Left ventricle myocardium inferior (tissue), 1 donor: ENCODE measurements around the gene THSD7A. TPM values are rescaled to one million over a fixed set of nuclear protein-coding genes. Genes with fewer than 3 reads are reported as not detected.

ENCODE experiments used
- DNase-seq: peaks from one replicate; pipeline ENCODE4 v3.0.0-alpha.2; 2020
- H3K27ac ChIP-seq: fragments of 200-600 bp; replicated peaks from 2 replicates; pipeline ENCODE4 v1.8.0; 2021
- H3K27me3 ChIP-seq: fragments of 200-600 bp; 2 replicates; pipeline ENCODE4 v1.8.0; 2021; ENCODE audit warnings: low read depth
- H3K36me3 ChIP-seq: fragments of 200-600 bp; 2 replicates; pipeline ENCODE4 v1.8.0; 2021
- H3K4me1 ChIP-seq: fragments of 200-600 bp; 2 replicates; pipeline ENCODE4 v1.8.0; 2021
- H3K4me3 ChIP-seq: fragments of 200-600 bp; 2 replicates; pipeline ENCODE4 v1.8.0; 2021; ENCODE audit warnings: mild to moderate bottlenecking, moderate library complexity
- H3K9me3 ChIP-seq: fragments of 200-600 bp; replicated peaks from 2 replicates; pipeline ENCODE4 v1.8.0; 2021
- intact Hi-C: fragments of 100-400 bp; cut with micrococcal nuclease; formaldehyde crosslinking; loops from one replicate; pipeline ENCODE4 v1.11.0; 2022
- total RNA-seq: library from RNA; stranded (reverse); fragmentation: NEBNext Ultra II Directional; extraction: Animal tissue kit (Norgen Biotek cat#: 25700); gene quantifications from one replicate; pipeline ENCODE4 v1.2.1, GENCODE V29; 2021
- TF ChIP-seq, protein P1 (sequence below): fragments of 200-600 bp; IDR thresholded peaks from 2 replicates; pipeline ENCODE4 v1.8.0; 2021; ENCODE audit warnings: antibody characterized with exemption, mild to moderate bottlenecking, borderline replicate concordance
- donor health status: DM: no; HTN: yes; CAD: no; lungs with severe emphysema.

The THSD7A gene
- total RNA-seq, 1 donor from 2014 or later: 1.6 TPM

- intact Hi-C loops: no loop called here
- Histone ChIP-seq H3K27me3 (no peaks in the 10 kb centered on the region), H3K4me1 (no peaks in the 10 kb centered on the region), H3K36me3 (no peaks in the 10 kb centered on the region), H3K9me3 (no peaks in the 10 kb centered on the region), H3K27ac (no peak overlapping the region), H3K4me3 (no peak overlapping the region)
- TF ChIP-seq, protein P1, sequence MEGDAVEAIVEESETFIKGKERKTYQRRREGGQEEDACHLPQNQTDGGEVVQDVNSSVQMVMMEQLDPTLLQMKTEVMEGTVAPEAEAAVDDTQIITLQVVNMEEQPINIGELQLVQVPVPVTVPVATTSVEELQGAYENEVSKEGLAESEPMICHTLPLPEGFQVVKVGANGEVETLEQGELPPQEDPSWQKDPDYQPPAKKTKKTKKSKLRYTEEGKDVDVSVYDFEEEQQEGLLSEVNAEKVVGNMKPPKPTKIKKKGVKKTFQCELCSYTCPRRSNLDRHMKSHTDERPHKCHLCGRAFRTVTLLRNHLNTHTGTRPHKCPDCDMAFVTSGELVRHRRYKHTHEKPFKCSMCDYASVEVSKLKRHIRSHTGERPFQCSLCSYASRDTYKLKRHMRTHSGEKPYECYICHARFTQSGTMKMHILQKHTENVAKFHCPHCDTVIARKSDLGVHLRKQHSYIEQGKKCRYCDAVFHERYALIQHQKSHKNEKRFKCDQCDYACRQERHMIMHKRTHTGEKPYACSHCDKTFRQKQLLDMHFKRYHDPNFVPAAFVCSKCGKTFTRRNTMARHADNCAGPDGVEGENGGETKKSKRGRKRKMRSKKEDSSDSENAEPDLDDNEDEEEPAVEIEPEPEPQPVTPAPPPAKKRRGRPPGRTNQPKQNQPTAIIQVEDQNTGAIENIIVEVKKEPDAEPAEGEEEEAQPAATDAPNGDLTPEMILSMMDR: no peak
- no peak for DNase-seq
Observed at GRCh38 chr7:11330208-11330607, 501.8 kb downstream of the THSD7A start.

- Histone ChIP-seq H3K4me3 (no peak overlapping the region), H3K27ac (no peak overlapping the region), H3K4me1 (no peaks in the 10 kb centered on the region), H3K36me3 (no peaks in the 10 kb centered on the region), H3K9me3 (peaks cover 2% of the 10 kb centered on the region), H3K27me3 (no peaks in the 10 kb centered on the region)
- intact Hi-C loops: no loop called here
- DNase-seq: no peak
- TF ChIP-seq, protein P1: no peak
Observed at GRCh38 chr7:11329626-11330025, 502.4 kb downstream of the THSD7A start.

- no peak overlapping the region for H3K27ac ChIP-seq
- TF ChIP-seq, protein P1: no peak
- intact Hi-C loops: no loop called here
- peaks cover 13% of the 10 kb centered on the region for H3K9me3 ChIP-seq
- H3K4me3 ChIP-seq: no peak overlapping the region
- no peaks in the 10 kb centered on the region for H3K36me3 ChIP-seq
- DNase-seq: no peak
- no peaks in the 10 kb centered on the region for H3K27me3 ChIP-seq
- H3K4me1 ChIP-seq: no peaks in the 10 kb centered on the region
Observed at GRCh38 chr7:11328309-11328708, 503.7 kb downstream of the THSD7A start.

DNA sequence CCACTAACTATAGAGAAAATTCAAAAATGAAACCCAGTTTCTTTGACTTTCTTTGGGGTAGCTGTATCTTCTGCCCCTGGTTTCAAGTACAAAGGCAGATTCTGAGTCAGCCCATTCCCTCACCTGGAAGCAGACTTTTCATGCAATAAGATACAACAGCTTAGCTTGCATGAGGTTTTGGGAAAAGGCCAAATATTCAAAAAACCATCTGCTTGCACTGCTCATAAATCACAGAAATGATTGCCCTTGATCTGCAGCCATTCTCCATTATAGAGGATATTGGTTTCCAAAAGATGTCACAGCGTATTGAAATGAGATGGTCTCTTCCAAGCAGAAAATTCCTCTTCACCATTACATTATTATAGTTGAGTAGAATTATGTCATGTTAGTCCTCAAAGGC lies 504.4 kb downstream of the THSD7A start:
- no peaks in the 10 kb centered on the region for H3K4me1 ChIP-seq
- no peak for DNase-seq
- intact Hi-C loops: no loop called here
- peaks cover 13% of the 10 kb centered on the region for H3K9me3 ChIP-seq
- no peaks in the 10 kb centered on the region for H3K27me3 ChIP-seq
- H3K36me3 ChIP-seq: no peaks in the 10 kb centered on the region
- H3K4me3 ChIP-seq: no peak overlapping the region
- TF ChIP-seq, protein P1: no peak
- no peak overlapping the region for H3K27ac ChIP-seq
